CD4-positive, alpha-beta T cell treated with Interleukin-4 for 1 hour (primary cell): ENCODE results near the gene COMMD10.

Source experiments
- DNase-seq, 2 donors: peaks; one replicate each; pipeline ENCODE4 v3.0.0-alpha.2; 2020 to 2022

Gene COMMD10

DNA sequence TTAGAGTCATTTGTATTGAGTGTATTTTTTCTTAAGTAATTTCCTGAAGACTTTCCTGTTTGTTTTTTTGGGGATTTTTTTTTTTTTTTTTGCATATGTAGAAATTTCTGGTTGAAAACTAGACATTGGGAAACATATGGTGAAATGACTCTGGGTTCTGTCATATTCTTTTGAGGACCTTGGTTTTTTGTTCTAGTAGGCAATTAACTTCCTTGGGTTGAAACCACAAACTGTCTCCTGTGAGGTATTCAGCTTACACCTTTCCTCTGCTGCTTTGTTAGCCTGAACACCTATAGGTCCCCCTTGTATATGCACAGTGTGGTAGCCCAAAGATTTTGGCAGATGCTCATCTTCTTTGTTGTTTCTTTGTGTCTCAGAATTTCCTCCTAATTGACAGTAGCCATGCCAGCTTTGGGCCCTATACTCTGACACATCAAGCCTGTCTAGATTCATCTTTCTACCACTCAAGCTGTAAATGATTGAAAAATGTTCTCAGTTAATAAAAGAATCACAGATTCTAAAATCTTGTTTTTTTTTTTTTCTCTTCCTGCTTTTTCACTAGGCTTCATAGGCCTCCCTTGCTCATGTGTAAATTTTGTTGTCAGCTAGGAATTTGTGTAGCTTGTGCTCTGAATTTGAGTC, 140.6 kb downstream of the COMMD10 start:
- no peak for DNase-seq

DNA sequence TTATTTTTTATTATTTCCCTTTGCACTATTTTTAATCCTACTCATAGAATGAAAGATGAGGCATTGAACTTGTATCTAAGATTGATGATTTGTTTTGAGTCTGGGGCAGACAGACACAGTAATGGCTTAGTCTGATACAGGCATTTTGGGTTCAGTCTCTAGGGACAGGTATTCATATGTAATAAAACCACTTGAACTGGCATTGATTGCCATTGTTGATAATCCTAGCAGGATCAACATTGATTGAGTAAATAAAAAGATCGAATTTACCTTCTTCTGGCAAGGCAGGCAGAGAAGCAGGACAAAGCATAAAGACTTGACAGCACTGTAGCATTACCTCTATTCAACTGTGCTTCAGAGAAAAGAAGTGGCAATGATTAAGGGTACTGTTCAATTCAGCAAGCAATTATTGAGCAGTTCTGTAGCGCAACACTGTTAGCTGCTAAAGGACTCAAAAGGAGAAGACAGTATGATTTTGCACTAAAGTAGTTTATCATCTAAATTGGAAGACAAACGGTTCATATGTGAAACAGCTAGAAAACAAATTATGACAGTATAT, 144.4 kb downstream of the COMMD10 start:
- DNase-seq = no peak

DNA sequence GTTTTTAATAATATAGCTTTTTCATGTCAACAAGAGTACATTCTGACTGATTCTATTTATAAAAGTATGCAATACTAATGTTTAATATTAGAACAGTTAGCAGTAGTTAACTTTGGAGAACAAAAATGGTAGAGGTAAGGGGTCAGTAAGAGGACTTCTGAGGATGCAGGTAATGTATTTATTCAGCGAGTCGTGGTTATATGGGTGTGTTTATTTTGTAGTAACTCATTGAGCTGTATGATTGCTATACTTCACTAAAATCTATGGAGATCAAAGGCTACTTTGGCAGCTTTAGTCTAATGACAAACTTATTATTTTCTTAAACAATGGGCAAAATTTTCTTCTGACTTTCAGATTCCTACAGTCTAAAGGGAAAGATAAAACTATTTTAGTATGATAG, 146.5 kb downstream of the COMMD10 start:
- DNase-seq = no peak

DNA sequence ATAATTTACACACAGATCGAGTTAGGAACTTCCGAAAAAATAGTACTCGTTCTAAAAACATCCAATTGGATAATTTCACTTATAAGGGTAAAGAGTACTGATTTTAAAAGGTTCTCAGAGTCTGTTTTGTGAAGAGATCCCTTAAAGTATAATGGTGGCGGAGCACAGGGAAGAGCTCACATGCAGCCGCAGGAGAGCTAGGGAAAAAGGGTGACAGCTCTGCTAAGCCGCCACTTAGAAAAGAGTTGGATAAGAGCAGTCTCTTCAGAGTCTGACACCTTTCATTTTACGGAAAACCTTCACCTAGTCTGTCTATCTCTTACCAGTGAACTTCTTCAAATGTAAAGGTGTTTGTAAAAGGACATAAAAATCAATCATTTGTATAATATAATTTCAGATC, 149.9 kb downstream of the COMMD10 start:
- DNase-seq = no peak

DNA sequence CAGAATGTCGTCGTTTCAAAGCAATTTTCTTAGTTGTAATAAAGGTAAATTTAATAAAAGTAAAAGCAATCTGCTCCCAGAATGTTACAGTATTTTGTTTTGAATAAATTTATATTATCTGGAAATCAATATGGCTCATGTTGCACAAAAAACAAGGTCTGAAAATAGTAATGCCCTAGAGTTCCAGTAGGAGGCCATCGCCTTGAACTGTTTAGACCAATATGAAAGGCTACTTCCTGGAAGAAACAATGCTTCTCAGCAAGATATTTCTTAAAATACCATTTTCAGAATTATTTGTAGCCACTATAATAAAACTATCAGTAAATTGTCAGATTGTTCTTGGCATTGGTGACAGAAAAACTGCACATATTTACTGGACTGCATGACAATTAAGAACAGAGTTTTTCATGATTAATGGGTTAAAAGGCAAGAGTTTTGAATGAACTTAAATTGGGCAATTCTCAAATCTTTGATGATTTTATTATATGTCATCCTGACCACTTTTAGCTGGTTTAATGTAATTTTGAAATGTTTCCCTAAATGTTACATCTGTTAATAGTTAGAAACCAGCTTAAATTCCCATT, 153.2 kb downstream of the COMMD10 start:
- DNase-seq = no peak

DNA sequence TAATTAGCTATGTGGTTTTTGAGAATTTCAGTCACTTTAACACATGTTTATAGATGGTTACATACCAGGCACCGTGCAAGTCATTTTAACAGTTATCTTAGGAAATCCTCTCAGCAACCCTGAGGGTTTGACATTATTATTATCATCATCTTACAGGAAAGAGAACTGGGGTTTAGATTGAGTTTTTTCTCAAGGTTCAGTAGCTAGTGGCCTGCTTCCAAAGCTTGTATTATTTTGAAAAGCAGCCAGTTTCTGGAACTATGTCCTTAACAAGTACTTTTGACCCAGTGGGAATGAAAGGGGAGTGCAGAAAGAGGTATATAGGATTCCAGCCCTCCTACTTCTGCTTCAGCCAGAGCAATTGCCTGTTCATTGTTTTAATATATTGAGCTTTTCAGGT, 157.5 kb downstream of the COMMD10 start:
- no peak for DNase-seq

DNA sequence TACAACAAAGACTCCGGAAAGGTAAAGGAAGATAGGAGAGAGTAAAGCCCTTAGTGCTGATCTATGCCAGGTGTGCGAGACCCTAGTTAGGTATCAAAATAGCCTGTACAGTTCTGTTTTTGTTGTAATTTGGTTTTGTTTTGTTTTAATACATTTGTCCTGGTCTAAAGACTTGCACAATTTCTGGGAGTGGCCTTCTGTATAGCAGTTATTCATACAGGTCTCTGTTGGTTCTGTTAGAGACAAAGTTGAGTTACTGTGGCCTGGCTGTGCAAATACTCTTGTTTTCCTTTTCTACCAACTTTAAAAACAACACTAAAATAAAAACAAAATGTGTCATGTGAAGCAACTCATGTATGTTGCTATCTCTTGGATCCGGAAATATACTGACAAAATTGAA, 163.6 kb downstream of the COMMD10 start:
- no peak for DNase-seq

DNA sequence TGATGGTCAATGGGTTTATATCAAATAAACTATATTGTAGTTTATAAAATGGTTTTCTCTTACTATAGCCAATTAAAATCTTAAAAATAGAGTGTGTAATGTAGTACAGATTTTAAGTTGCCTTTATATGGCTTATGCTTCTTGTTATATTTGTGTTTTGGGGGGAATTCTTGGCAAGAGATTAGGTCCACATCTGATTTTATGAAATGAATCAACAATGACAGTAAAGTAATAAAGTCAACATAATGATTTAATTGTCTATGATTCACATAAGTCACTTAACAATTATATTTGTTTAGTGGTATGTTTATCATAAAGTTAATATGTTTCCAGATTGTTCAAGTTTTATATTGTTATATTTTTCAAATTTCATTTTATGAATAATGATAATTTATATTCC, 164.8 kb downstream of the COMMD10 start:
- DNase-seq = no peak

DNA sequence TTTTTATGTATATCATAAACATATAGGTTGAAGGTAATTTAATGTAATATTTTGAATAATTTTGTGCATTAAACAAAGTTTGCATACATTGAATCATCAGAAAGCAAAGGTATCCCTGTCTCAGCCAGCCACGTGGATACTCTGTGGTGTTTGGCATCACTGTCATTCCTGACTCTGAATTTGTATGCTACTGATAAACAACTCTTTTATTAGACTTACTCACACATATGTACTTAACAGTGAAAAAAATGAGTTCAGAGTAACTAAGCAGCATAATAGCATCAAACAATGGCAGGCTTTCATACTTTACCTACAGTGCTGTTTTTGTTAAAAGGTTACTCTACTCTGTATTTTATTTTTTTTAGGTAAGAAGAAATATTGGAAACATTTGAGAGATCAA, 171.9 kb downstream of the COMMD10 start:
- DNase-seq = no peak

DNA sequence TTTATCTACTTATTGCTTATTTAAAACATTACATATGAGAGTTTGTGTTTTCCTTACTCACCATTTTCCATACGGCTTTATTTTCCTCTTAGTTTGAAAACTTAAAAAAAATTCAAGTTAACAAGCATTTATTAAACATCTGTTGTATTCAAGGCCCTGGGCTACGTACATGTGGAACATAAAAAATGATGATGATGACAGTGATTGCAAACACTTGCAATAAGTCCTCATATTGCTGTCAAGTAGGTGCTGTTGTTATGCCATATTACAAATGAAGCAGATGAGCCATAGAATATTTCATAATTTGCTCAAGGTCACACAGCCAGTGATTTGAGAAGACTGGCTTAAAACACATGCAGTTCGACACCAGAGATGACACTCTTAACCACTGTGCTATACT, 180.6 kb downstream of the COMMD10 start:
- no peak for DNase-seq

DNA sequence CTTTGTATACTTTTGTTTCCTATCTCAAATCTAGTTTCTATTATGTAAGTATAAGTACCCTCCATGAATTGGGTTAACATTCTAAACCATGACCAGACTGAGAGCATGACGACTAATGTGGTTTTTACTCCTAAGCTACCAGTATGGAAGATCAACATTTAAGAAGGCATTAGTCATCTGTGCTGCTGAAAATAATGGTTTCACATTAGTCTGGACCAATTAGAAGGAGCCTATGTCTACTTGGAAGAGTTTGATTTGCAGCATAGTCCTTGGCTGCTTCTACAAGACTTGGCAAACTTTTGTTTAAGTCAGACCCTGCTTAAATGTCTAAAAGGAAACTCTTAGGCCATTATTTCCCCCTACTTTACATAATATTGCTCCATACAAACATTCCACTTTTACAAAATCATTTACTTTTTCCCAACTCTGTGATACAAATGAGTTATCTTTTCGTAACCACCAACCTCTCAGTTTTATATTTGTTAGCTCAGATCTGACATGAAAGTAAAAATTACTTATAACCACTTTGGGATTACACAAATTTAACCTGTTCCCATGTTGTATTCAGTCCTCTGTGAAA, 186.7 kb downstream of the COMMD10 start:
- no peak for DNase-seq

DNA sequence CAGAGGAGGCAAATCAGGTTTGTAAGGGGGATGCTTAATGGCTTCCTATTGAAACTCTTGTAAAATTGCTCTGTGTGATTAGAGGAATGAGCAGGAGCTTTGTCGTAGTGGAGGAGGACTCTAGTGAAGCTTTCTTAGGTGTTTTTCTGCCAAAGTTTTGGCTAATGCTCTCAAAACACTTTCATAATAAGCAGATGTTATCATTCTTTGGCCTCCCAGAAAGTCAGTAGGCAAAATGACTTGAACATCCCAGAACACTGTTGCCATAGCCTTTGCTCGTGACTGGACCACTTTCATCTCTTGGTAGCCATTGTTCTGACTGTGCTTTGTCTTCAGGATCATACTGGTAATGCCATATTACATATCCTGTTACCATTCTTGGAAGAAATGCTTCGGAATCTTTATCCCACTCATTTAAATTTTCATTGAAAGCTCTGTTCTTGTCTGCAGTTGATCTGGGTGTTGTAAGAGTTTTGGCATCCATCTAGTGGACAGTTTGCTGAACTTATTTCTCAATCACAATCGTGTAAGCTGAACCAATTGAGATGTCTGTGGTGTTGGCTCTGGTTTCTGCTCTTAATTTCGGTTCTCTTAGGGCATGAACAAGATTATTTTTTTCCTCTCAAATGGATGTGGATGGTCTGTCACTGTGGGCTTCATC, 187.6 kb downstream of the COMMD10 start:
- DNase-seq = no peak

DNA sequence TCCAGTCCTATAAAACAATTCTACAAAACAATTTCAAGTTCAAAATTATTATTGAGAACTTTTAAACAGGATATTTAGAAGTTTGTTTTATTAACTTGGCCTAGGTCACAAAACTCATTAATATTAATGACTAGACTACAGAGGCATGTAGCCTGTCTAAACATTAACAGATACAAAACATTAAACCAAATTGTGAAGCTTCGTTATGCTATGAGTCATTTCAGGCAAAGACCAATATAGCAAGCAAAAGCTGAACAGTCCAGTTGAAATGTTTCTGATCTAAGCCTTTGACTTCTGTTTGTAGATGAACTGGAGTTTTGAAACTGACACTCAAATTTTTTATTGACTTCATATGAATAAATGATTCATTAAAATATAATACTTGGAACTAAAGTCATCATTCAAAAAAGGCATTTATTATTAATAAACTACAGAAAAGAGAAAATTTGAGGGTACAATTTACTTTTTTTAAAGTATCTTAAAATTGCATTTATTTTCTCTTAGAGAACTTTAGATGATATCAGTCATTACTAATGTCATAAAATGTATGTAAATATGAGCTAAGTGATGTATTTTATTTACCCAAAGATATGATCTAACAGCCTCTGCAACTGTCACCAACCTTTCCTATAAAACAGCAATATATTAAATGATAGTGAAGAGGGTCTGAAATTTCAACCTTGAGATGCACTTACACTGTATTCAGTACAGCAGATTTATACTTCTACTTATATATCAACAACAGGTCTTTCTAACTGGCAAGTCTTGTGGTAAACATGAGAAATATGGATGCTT, 188.8 kb downstream of the COMMD10 start:
- DNase-seq = no peak

DNA sequence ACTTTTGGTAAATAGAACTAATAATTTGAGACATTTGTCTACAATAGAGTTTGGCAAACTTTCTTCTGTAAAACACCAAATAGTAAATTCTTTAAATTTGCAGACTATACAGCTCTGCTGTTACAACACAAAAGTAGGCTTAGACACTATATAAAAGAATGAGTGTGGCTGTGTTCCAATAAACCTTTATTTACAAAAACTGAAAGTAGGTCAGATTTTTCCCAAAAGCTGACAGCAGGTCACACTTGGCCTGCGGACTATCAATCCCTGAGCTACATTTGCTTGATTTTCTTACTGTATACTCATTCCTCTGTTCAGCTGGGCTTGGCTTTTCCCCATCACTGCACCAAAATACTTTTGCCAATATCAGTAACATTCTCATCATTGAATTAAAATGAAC, 189.4 kb downstream of the COMMD10 start:
- DNase-seq = no peak

DNA sequence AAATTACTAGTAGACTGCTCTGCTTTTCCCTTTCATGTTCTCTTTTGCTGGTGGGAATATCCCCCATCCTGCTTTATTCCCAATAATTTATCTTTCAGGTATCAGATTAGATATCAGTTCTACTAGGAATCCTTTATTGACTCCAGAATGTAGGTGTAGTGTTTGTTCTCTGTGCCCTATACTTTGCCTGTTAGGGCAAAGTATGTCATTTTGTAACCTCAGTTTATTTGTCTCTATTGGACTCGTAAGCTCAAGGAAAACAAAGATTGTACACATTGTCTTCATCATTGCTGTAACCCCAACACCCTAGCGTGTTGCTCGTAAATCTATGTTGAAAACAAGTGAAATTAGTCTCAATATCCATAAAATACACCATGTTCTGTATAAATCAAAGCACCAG, 190.5 kb downstream of the COMMD10 start:
- no peak for DNase-seq

DNA sequence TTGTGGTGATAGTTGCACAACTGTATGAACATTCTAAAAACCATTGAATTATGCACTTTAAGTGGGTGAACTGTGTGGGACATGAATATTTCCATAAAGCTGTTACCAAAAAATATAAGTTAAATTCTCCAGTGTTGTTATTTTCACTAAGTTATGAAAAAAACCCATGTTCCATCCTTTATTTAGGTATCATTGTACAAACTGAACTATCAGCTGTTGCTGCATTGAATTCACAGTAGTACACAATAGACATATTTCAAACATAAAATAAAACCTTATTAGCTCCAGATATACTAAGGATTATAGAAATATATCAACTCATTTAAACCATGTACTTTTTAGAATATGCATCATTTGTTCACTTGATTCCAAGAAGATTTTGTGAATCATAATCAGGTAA, 192.1 kb downstream of the COMMD10 start:
- DNase-seq = no peak

DNA sequence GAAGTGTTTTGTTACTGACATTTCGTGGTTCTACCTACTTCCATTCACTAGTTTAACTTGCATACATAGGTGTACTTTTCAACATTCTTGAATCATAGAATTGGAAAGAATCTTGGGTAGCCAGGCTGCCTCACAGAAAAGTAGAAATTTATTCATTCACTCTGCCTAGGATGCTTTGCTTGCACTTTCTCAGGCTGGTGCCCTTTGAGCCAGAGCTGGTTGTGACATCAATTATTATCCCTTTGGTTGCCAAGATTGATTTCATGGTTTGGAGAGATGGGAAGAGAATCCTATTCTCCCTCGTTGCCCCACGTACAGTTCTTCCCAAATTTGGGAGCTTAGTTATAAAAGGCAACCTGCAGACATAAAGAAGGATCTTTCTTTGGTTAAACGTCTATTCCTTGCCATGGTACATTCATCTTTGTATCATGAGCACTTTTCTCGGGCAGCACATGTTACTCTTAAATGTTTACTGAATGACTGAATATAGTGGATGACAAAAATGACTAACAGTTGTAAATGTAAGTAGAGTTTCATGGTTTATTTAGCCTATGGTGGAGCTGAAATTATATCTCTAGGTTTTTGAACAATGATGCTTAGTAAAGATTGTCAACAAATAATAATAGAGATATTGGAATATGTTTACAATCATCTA, 195.5 kb downstream of the COMMD10 start:
- DNase-seq = no peak

DNA sequence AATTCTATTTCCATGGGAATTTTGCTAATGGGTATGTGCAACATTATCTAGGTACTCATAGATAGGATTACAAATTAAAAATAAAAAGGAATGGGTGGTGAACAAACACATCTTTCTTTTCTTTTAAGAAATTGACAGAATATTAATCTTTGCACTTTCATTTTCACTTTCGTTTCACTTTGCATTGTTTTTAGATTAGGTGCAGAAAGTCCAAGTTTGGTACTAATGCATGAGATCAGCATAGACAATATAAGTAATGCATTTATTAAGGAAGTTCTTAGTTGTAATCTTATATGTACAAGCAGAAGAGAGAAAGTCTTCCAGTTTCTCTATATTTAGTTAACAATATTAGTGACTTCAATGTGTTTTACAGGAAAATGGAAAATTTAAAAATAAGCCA, 196.5 kb downstream of the COMMD10 start:
- DNase-seq = no peak

DNA sequence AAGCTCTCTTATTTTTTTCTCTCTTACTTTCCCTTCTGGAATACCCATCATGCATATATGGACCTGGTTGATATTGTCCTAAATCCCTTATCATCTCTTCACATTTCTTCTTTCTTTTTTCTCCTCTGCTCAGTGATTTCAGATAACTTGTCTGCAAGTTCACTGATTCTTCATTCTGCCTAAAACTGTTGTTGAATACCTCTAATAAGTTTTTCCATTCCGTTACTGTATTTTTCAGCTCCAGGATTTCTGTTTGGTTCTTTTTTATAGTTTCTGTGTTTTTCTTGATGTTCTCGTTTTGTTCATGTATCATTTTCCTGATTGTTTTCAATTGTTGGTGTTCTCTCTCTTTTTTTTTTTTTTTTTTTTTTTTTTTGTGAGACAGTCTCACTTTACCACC, 203.7 kb downstream of the COMMD10 start:
- no peak for DNase-seq

DNA sequence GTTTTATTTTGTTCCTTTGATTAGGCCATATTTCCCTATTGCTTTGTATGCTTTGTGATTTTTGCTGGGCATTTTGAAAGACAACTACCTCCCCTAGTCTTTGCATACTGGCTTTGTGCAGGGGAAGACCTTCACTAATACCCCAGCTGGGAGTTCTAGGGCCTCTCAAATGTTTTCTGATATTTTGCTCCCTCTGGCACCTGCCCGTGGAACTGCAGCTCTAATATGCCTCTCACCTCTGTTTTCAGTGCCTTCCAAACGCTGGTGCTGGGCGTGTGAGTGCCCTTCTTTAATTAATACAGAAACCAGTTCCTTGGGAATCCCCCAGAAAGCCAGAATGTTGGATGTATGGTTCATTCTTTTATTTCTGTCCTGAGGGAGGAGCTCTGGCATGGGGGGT, 204.5 kb downstream of the COMMD10 start:
- no peak for DNase-seq

DNA sequence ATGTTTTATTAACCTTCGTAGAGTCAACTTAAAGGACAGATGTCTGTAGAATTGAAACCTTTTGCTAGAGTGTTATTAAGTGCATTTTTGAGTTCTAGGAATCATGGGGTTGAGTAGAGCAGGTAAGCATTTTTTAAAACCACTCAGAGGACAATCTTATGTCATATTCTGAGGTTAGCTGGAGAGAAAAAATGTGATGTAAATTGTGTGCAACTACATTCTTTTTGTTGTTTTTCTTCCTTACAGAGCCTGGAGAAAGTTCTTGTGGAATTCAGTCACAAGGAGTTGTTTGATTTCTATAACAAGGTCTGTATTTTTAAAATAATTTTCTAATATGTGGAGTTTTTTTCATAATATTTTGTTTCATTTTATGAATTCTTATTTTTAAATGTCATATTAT, 206.4 kb downstream of the COMMD10 start:
- no peak for DNase-seq

DNA sequence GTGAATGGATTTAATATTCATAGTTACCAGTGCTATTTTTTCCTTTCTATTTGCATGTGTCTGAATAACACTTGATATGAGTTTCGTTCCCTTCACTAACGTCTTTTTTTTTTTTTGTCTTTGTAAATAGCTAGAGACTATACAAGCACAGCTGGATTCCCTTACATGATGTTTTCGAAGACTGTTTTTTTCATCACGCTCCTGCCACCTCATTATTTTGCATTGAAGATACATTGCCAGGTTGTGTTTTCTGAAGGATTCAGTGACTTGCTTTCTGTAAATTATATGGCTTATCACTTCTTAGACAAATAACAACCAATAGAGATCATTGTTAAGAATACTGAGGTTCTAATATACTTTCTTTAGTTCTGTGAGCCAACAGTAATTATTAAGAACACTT, 207.5 kb downstream of the COMMD10 start:
- DNase-seq = no peak
